Neural cell (in vitro differentiated cells): Measurements from ENCODE around the gene NRP1.

Experiments
- EP300 ChIP-seq: fragments of 450-650 bp; conservative IDR thresholded peaks from 2 replicates; pipeline ENCODE4 v1.6.1; 2014; ENCODE audit warnings: antibody characterized with exemption, mild to moderate bottlenecking, moderate library complexity; ENCODE audit not compliant: poor library complexity, severe bottlenecking
- POLR2AphosphoS5 ChIP-seq: IDR thresholded peaks from 2 replicates; pipeline ENCODE4 v1.6.1; 2012
- TF ChIP-seq, protein P1 (sequence below): fragments of 450-650 bp; IDR thresholded peaks from 2 replicates; pipeline ENCODE4 v1.5.1; 2014; ENCODE audit warnings: antibody characterized with exemption, mild to moderate bottlenecking, moderate library complexity; ENCODE audit not compliant: poor library complexity, severe bottlenecking

DNA sequence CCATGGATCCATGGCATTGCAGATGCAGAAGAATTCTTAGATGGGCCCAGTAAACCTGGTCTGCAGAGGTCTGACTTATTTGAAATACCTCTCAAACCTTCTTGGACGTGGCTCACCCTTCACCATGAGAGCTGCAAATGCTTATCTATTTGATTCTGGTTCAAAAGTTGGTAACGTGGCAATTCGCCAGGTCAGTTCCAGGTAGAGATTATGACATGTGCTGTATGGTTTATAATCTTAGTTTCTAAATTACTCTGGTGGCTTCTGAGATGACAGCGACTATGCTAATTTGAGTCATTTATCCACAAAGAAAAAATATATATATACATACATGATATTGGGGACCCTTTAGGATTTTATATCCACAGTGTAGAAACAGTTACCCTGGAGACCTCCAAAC is 68.8 kb downstream of the NRP1 start:
- TF ChIP-seq, protein P1, sequence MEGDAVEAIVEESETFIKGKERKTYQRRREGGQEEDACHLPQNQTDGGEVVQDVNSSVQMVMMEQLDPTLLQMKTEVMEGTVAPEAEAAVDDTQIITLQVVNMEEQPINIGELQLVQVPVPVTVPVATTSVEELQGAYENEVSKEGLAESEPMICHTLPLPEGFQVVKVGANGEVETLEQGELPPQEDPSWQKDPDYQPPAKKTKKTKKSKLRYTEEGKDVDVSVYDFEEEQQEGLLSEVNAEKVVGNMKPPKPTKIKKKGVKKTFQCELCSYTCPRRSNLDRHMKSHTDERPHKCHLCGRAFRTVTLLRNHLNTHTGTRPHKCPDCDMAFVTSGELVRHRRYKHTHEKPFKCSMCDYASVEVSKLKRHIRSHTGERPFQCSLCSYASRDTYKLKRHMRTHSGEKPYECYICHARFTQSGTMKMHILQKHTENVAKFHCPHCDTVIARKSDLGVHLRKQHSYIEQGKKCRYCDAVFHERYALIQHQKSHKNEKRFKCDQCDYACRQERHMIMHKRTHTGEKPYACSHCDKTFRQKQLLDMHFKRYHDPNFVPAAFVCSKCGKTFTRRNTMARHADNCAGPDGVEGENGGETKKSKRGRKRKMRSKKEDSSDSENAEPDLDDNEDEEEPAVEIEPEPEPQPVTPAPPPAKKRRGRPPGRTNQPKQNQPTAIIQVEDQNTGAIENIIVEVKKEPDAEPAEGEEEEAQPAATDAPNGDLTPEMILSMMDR, result no peak
- TF ChIP-seq EP300, result no peak
- no peak for TF ChIP-seq POLR2AphosphoS5
